HL-60 (cell line): ENCODE data around the gene CDH23.

ENCODE experiments used
- DNase-seq, 2 experiments: peaks; one replicate each; pipeline ENCODE4 v3.0.0-alpha.2; 2010 to 2020; ENCODE audit warnings: low read depth in 1 of 2, low spot score in 1 of 2
- H3K27ac ChIP-seq: fragments of 250-450 bp; sonication (Bioruptor Pico); replicated peaks from 2 replicates; pipeline ENCODE4 v1.5.1; 2020; ENCODE audit warnings: mild to moderate bottlenecking, moderate library complexity
- H3K27me3 ChIP-seq: fragments of 250-450 bp; sonication (Bioruptor Pico); 2 replicates; pipeline ENCODE4 v1.5.1; 2021; ENCODE audit warnings: mild to moderate bottlenecking, moderate library complexity; ENCODE audit not compliant: insufficient read depth, poor library complexity, severe bottlenecking
- H3K4me3 ChIP-seq: replicated peaks from 2 replicates; pipeline ENCODE4 v1.5.1; 2011; ENCODE audit warnings: mild to moderate bottlenecking, control low read depth, low read length; ENCODE audit not compliant: insufficient read depth
- GABPA ChIP-seq: IDR thresholded peaks from 2 replicates; pipeline ENCODE4 v1.6.1; 2012; ENCODE audit warnings: low read depth
- POLR2AphosphoS5 ChIP-seq: IDR thresholded peaks from 2 replicates; pipeline ENCODE4 v1.6.1; 2012; ENCODE audit warnings: low read depth
- SPI1 ChIP-seq: IDR thresholded peaks from 2 replicates; pipeline ENCODE4 v1.6.1; 2012; ENCODE audit warnings: low read depth, mild to moderate bottlenecking, borderline replicate concordance
- TF ChIP-seq, protein P1 (sequence below): IDR thresholded peaks from one replicate; pipeline ENCODE4 v1.5.1; 2011; ENCODE audit warnings: low read length, control low read depth, inconsistent platforms; ENCODE audit not compliant: insufficient read depth
- TF ChIP-seq, protein P2 (sequence below): IDR thresholded peaks from 2 replicates; pipeline ENCODE4 v1.6.1; 2012; ENCODE audit warnings: low read depth; ENCODE audit not compliant: insufficient replicate concordance

Gene CDH23

DNA sequence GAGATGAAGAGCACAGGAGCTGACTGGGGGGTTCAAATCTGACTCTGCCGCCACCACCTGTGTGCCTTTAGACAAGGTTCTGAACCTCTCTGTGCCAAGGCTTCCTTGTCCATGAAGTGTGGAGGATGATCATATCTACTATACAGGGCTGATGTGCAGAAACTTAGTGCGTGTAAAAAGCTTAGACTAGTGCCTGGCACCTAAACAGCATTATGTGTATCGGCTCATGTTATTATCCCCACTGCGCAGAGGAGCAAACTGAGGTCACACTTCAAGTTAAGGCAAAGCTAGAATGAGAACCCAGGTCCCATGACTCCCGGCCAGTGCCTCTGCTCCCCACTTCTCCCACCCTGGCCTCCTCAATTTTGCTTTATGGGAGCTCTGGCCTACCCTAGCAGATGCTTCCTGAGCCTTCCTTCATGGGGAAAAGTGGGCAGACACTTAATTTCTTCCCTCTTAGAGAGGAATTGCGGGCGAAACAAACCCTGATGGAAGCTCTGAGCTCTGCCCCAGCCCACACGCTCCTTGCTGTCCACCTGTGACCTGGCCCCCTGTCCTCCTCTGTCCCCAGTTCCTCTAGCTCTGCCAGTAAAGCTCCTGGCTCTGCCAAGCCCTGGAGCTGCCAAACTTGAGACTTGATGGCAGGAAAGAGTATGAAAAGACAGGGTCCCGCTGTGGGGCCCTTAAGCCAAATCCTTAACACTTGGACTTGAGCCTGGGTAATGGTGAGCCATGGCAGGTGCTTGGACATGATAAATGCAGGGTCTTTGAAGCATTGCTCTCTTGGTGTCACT is 71.0 kb downstream of the CDH23 start:
- Histone ChIP-seq H3K4me3 (no peak overlapping the region), H3K27me3 (no peaks in the 10 kb centered on the region), H3K27ac (no peak overlapping the region)
- no peak for DNase-seq
- TF ChIP-seq SPI1 (no peak), GABPA (no peak), POLR2AphosphoS5 (no peak)
- TF ChIP-seq, protein P1, sequence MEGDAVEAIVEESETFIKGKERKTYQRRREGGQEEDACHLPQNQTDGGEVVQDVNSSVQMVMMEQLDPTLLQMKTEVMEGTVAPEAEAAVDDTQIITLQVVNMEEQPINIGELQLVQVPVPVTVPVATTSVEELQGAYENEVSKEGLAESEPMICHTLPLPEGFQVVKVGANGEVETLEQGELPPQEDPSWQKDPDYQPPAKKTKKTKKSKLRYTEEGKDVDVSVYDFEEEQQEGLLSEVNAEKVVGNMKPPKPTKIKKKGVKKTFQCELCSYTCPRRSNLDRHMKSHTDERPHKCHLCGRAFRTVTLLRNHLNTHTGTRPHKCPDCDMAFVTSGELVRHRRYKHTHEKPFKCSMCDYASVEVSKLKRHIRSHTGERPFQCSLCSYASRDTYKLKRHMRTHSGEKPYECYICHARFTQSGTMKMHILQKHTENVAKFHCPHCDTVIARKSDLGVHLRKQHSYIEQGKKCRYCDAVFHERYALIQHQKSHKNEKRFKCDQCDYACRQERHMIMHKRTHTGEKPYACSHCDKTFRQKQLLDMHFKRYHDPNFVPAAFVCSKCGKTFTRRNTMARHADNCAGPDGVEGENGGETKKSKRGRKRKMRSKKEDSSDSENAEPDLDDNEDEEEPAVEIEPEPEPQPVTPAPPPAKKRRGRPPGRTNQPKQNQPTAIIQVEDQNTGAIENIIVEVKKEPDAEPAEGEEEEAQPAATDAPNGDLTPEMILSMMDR, result no peak
- TF ChIP-seq, protein P2, sequence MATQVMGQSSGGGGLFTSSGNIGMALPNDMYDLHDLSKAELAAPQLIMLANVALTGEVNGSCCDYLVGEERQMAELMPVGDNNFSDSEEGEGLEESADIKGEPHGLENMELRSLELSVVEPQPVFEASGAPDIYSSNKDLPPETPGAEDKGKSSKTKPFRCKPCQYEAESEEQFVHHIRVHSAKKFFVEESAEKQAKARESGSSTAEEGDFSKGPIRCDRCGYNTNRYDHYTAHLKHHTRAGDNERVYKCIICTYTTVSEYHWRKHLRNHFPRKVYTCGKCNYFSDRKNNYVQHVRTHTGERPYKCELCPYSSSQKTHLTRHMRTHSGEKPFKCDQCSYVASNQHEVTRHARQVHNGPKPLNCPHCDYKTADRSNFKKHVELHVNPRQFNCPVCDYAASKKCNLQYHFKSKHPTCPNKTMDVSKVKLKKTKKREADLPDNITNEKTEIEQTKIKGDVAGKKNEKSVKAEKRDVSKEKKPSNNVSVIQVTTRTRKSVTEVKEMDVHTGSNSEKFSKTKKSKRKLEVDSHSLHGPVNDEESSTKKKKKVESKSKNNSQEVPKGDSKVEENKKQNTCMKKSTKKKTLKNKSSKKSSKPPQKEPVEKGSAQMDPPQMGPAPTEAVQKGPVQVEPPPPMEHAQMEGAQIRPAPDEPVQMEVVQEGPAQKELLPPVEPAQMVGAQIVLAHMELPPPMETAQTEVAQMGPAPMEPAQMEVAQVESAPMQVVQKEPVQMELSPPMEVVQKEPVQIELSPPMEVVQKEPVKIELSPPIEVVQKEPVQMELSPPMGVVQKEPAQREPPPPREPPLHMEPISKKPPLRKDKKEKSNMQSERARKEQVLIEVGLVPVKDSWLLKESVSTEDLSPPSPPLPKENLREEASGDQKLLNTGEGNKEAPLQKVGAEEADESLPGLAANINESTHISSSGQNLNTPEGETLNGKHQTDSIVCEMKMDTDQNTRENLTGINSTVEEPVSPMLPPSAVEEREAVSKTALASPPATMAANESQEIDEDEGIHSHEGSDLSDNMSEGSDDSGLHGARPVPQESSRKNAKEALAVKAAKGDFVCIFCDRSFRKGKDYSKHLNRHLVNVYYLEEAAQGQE, result no peak

DNA sequence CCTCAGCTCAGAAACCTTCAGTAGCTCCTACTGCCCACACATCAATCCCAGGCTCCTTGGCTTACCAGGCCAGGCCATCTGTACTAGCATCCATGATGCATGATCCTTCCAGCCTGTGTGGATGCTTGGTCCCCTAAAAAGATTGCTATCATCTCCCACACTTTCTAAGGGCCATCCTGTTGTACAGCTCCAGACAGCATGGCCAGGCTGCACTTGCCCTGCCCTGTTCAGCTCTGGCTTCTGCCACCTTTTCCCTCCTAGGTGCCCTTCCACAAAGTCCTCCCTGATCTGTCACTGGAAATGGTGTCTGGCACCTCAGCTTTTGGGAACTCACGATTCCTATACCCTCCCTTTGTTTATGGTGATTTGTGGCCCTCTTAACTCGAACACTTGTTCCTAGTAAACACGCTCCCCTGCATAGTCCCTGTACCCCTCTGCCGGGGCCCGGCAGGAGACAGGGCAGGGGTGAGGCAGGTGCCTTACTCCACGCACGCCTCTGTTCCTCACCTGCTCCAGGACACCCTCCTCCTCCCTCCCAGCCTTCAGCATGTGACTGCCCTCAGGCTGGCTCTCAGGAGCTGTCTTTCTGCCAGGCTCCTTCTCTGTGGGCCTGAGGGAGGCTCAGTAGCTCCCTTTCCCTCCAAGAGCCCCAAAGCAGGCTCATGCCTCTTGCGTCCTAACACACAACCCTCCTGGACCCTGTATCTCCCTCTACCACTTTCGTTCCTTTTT is 71.8 kb downstream of the CDH23 start:
- TF ChIP-seq, protein P1, result no peak
- TF ChIP-seq SPI1 (no peak), GABPA (no peak)
- TF ChIP-seq, protein P2, result no peak
- Histone ChIP-seq H3K4me3 (no peak overlapping the region), H3K27ac (no peak overlapping the region), H3K27me3 (no peaks in the 10 kb centered on the region)
- DNase-seq, result no peak

DNA sequence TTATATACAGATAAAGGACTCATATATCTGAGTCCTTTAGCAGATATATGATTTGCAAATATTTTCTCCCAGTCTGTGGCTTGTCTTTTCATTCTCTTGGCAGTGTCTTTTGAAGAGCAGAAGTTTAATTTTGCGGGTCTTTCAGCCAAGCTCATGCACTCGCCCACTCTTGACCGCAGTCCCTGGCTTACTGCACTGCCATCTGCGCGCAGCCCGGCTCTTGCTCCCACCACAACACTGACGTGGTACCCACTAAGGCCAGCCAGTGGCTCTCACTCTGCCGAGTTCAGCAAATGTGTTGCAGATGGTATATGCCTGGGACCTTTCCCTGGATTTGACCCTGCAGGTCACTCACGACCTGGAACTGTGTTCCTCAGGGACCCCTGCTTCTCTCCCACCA is 74.3 kb downstream of the CDH23 start:
- Histone ChIP-seq H3K4me3 (no peak overlapping the region), H3K27ac (no peak overlapping the region), H3K27me3 (no peaks in the 10 kb centered on the region)
- no peak for DNase-seq
- TF ChIP-seq, protein P1, result no peak
- TF ChIP-seq, protein P2, result no peak
- TF ChIP-seq POLR2AphosphoS5 (no peak), SPI1 (no peak), GABPA (no peak)
